Measurements from ENCODE around the gene APLP2.
"Not testable (repeated sequence)": the region's sequence is repeated elsewhere in the genome, so short reads cannot be mapped to it uniquely, and the experiment has no call there.

Gene APLP2

DNA sequence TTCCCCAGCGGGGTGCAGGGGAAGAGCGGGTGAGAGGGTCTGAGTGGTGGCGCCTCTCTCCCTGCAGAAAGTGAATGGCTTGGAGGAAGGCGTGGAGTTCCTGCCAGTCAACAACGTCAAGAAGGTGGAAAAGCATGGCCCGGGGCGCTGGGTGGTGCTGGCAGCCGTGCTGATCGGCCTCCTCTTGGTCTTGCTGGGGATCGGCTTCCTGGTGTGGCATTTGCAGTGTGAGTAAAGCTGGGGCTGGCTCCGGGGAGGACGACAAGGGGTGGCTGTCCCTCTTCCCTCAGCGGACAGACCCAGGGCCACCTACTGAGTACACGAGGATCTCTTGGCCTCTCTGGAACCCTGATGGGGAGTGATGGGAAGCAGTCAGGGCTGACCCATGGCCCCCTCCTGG, 118.4 kb downstream of the APLP2 start:
- in situ Hi-C loops (cut with HindIII; ENCODE audit: low sequenced_read_pairs) = no loop called here

DNA sequence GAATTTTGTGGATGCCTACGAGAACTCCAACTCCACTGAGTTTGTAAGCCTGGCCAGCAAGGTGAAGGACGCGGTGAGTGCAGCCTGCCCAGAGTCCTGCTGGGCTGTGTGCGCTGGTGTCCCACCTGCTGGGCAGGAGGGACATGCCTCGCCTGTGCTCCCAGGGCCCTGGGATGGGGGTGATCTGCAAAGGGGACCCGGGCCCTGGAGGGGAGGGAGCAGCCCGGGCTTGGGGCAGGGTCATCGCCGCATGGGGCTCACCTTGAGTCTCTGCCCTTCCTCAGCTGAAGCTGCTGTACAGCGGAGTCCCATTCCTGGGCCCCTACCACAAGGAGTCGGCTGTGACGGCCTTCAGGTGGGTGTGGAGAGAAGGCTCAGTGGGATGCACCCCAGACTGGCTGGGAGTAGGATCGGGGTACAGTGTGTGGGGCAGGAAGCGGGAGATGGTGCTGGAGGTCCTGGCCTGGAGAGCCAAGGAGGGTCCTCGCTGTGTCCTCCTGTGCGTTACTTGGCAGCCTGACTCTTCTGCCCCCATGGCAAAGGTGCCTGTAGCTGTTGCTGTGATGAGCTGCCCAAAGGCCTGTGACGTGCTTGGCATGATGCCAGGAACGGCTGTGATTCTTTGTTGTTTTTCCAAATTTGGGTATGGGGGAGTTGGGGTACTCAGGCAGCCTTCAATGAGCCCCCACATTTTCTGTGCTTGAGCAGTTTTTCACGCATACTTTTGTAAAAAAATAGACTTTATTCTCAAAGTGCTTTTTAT, 119.1 kb downstream of the APLP2 start:
- in situ Hi-C loops (cut with HindIII; ENCODE audit: low sequenced_read_pairs) = no loop called here

DNA sequence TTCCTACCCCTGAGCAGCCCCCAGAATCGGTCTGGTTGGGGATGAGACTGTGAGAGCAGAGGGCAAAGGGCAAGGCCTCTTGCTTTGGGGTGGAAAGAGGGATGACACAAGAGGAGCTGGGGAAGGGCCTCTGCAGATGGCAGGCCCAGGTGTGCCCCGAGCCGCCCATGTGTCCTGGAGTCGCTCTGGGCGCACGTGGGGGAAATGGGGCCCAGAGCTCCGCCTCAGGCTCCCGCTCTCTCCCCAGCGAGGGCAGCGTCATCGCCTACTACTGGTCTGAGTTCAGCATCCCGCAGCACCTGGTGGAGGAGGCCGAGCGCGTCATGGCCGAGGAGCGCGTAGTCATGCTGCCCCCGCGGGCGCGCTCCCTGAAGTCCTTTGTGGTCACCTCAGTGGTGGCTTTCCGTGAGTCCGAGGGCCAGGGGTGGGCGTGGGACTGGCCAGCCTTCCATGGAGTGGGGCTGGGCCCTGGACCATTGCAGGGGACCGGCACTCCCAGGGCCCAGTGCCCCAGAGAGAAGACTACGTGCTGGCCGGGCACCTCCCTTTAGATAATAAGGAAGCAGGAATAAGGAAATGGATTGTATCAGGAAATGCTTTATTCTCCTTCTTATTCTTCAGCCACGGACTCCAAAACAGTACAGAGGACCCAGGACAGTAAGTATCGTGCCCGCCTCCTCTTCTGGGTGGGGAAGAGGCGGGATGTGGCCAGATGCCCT, 120.0 kb downstream of the APLP2 start:
- in situ Hi-C loops (cut with HindIII; ENCODE audit: low sequenced_read_pairs) = no loop called here

DNA sequence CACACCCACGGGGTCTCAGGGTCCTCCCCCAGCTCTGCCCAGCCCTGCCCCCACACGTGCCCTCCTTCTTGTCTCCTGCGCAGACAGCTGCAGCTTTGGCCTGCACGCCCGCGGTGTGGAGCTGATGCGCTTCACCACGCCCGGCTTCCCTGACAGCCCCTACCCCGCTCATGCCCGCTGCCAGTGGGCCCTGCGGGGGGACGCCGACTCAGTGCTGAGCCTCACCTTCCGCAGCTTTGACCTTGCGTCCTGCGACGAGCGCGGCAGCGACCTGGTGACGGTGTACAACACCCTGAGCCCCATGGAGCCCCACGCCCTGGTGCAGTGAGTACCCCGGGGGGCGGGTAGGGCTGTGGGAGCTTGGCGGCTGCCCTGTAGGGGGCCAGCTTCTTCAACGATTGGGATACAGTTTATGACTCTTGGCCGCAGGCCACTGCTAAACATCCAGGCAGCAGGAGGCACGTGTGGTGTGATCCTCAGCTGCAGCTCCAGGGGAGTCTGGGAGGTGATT, 120.7 kb downstream of the APLP2 start:
- in situ Hi-C loops (cut with HindIII; ENCODE audit: low sequenced_read_pairs) = no loop called here

DNA sequence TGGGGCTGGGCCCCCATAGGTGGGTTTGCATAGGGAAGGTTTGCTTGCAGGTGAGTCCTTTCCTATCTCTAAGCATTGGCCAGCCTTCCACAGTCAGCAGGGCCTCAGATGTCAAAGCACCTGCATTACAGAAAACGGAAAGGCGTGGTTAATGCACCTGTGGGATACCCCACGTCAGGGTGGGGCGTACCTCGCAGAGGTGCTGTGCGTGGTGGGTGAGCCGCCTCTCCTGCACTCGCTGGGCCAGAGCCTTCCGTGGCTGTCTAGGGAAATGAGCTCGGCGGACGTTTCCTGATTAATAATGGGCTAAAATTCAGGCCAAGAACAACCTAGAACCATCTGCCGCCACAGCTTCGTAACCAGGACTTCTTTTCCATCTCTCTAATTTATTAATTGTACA, 122.2 kb downstream of the APLP2 start:
- in situ Hi-C loops (cut with HindIII; ENCODE audit: low sequenced_read_pairs) = no loop called here

DNA sequence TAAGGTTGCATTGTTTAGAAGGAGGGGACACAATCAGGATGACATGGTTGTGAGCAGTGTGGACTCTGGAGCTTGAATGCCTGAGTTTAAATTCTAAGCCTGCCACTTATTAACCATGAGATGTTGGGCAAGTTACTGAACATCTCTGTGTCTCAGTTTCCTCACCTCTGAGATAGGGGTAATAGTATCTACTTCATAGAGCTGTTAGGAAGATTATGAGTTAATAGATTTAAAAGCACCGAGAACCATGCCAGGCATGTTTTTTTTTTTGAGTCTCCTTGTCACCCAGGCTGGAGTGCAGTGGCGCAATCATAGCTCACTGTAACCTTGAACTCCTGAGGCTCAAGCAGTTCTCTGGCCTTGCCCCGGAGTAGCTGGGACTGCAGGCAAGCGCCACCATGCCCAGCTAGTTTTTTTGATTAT, 123.2 kb downstream of the APLP2 start:
- in situ Hi-C loops (cut with HindIII; ENCODE audit: low sequenced_read_pairs) = no loop called here

DNA sequence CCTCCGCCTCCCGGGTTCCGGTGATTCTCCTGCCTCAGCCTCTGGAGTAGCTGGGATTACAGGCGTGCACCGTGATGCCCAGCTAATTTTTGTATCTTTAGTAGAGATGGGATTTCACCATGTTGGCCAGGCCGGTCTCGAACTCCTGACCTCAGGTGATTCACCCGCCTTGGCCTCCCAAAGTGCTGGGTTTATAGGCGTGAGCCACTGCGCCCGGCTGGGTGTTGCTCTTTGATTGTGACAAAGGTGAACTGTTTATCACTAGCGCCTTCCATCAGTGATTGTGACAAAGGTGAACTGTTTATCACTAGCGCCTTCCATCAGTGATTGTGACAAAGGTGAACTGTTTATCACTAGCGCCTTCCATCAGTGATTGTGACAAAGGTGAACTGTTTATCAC, 123.9 kb downstream of the APLP2 start:
- in situ Hi-C loops (cut with HindIII; ENCODE audit: low sequenced_read_pairs) = not testable (repeated sequence)

All from DLD1 (cell line).